Fibroblast of lung (primary cell): Measurements from ENCODE around the gene TACC2. TPM values are rescaled to one million over a fixed set of nuclear protein-coding genes. Genes with fewer than 3 reads are reported as not detected.

Source experiments
- DNase-seq, 2 donors: peaks; one replicate each; pipeline versions ENCODE4 v3.0.0 to v3.0.0-alpha.2; 2010; ENCODE audit warnings: low read depth in 2 of 2
- H2AFZ ChIP-seq: 2 replicates; pipeline ENCODE4 v1.5.1; 2012; ENCODE audit warnings: low read length, control low read depth, inconsistent platforms
- H3K27ac ChIP-seq: 2 replicates; pipeline ENCODE4 v1.5.1; 2011; ENCODE audit warnings: low read length, control low read depth; ENCODE audit not compliant: insufficient read depth
- H3K27me3 ChIP-seq: 2 replicates; pipeline ENCODE4 v1.5.1; 2011; ENCODE audit warnings: mild to moderate bottlenecking, low read length; ENCODE audit not compliant: control insufficient read depth, insufficient read depth
- H3K36me3 ChIP-seq: 2 replicates; pipeline ENCODE4 v1.5.1; 2011; ENCODE audit warnings: low read length; ENCODE audit not compliant: control insufficient read depth, insufficient read depth
- H3K4me1 ChIP-seq: 2 replicates; pipeline ENCODE4 v1.5.1; 2011; ENCODE audit warnings: low read length; ENCODE audit not compliant: control insufficient read depth, insufficient read depth; ENCODE audit errors: extremely low read depth
- H3K4me2 ChIP-seq: 2 replicates; pipeline ENCODE4 v1.5.1; 2011; ENCODE audit warnings: low read length, control low read depth; ENCODE audit not compliant: insufficient read depth; ENCODE audit errors: extremely low read depth
- H3K4me3 ChIP-seq, 4 experiments: fragments of 200-600 bp in 1 of 4; sonication (generic) in 1 of 4; replicated peaks in 1 of 4; 2 replicates each; pipeline ENCODE4 v1.5.1; 2011 to 2016; ENCODE audit warnings: low read length in 4 of 4, low read depth in 3 of 4, mild to moderate bottlenecking in 3 of 4, control low read depth in 2 of 4, inconsistent platforms in 1 of 4, mixed read lengths in 1 of 4; ENCODE audit not compliant: insufficient read depth in 1 of 4; ENCODE audit errors: control extremely low read depth in 1 of 4
- H3K79me2 ChIP-seq: 2 replicates; pipeline ENCODE4 v1.5.1; 2012; ENCODE audit warnings: mild to moderate bottlenecking, low read length, inconsistent platforms; ENCODE audit not compliant: control insufficient read depth, insufficient read depth
- H3K9ac ChIP-seq: 2 replicates; pipeline ENCODE4 v1.5.1; 2011; ENCODE audit warnings: mild to moderate bottlenecking, low read length, control low read depth; ENCODE audit not compliant: insufficient read depth
- H3K9me3 ChIP-seq: 2 replicates; pipeline ENCODE4 v1.5.1; 2012; ENCODE audit warnings: low read depth, low read length; ENCODE audit not compliant: control insufficient read depth, insufficient read depth
- H4K20me1 ChIP-seq: 2 replicates; pipeline ENCODE4 v1.5.1; 2011; ENCODE audit warnings: low read length; ENCODE audit not compliant: control insufficient read depth, insufficient read depth; ENCODE audit errors: extremely low read depth
- EZH2 ChIP-seq: IDR thresholded peaks from 2 replicates; pipeline ENCODE4 v1.5.1; 2012; ENCODE audit warnings: low read length, control low read depth, mild to moderate bottlenecking; ENCODE audit errors: missing control alignments
- polyA plus RNA-seq, 2 donors: library from polyadenylated mRNA; depleted of rRNA in 1 of 2; stranded (reverse) in 1 of 2; unstranded in 1 of 2; fragments of >200 nt; gene quantifications; 2 replicates each; pipeline ENCODE4 v1.2.1, GENCODE V29; 2011 to 2012; ENCODE audit warnings: missing spikeins in 1 of 2
- total RNA-seq: library from RNA; depleted of rRNA; stranded (reverse); fragments of >200 nt; gene quantifications from 2 replicates; pipeline ENCODE4 v1.2.1, GENCODE V29; 2014
- TF ChIP-seq, protein P1 (sequence below), 2 donors: IDR thresholded peaks in 1 of 2; conservative IDR thresholded peaks in 1 of 2; 1 replicate in 1 of 2; 2 replicates in 1 of 2; pipeline ENCODE4 v1.5.1; 2011 to 2012; ENCODE audit warnings: low read length in 2 of 2, control low read depth in 1 of 2, inconsistent platforms in 1 of 2, low read depth in 1 of 2, mild to moderate bottlenecking in 1 of 2

TACC2 gene
- total and polyA plus RNA-seq, 2 donors (not counting 1 experiment from before 2014, with no cell fraction given) = 7.6 to 13.0 TPM

DNA sequence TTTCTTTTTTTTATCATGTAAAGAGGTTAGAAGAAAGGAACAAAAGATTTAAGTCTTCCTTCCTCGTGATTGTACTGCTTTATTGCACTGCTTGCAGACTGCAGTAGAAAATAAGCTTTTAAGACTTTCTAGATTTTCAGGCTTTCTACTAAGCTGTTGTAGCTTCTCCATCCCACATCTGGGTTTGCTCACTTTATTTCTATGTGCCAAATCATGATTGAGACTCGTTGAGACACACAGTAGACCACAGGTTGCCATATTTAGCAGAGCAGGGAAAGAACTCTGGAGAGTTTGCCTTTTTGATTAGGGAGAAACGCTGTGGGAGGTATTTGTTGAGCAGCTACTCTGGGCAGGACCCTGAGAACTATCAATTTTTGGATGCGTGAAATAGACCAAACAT is 192.9 kb downstream of the TACC2 start:
- H3K27ac ChIP-seq = no peak overlapping the region

DNA sequence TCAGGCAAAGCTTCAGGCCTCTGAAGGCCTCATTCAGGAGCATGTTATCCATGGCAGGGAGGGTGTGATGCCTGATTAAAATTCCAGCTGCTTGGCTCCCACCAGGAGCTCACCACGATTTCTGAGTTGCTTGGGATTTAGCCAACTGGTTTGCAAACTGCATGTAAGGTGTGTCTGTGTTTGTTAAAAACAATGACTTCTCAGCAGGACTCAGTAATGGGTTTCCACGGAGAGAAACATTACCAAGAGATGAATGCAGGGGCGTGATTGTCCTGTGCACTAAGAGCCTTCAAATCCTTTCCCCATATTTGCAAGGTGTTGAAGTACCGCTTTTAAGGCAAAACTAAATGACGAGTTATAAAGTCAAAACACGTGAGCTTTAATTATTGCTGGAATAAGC is 193.3 kb downstream of the TACC2 start:
- no peak overlapping the region for H3K4me2 ChIP-seq
- H3K9ac ChIP-seq = no peak overlapping the region
- H2AFZ ChIP-seq = no peak overlapping the region
- no peak overlapping the region for H3K27ac ChIP-seq
- H3K4me3 ChIP-seq = no peak overlapping the region
- no peaks in the 10 kb centered on the region for H3K79me2 ChIP-seq
- TF ChIP-seq, protein P1, sequence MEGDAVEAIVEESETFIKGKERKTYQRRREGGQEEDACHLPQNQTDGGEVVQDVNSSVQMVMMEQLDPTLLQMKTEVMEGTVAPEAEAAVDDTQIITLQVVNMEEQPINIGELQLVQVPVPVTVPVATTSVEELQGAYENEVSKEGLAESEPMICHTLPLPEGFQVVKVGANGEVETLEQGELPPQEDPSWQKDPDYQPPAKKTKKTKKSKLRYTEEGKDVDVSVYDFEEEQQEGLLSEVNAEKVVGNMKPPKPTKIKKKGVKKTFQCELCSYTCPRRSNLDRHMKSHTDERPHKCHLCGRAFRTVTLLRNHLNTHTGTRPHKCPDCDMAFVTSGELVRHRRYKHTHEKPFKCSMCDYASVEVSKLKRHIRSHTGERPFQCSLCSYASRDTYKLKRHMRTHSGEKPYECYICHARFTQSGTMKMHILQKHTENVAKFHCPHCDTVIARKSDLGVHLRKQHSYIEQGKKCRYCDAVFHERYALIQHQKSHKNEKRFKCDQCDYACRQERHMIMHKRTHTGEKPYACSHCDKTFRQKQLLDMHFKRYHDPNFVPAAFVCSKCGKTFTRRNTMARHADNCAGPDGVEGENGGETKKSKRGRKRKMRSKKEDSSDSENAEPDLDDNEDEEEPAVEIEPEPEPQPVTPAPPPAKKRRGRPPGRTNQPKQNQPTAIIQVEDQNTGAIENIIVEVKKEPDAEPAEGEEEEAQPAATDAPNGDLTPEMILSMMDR (conservative IDR thresholded peaks at IDR 0.05 in 1 of 2, IDR thresholded peaks at IDR 0.05 in 1 of 2; ENCODE audit: low read depth in 1 of 2, low read length in 2 of 2) = no peak
- TF ChIP-seq EZH2 = no peak
- no peaks in the 10 kb centered on the region for H4K20me1 ChIP-seq
- DNase-seq = peak in 1 of 2 donors; percentile 40
- H3K36me3 ChIP-seq = no peaks in the 10 kb centered on the region
- H3K27me3 ChIP-seq = no peaks in the 10 kb centered on the region
- no peaks in the 10 kb centered on the region for H3K9me3 ChIP-seq
- H3K4me1 ChIP-seq = peaks cover 17% of the 10 kb centered on the region

More for the DNA sequence above, 192.9 kb downstream of the TACC2 start:
- H3K9ac ChIP-seq = no peak overlapping the region
- no peaks in the 10 kb centered on the region for H3K79me2 ChIP-seq
- H3K4me3 ChIP-seq = no peak overlapping the region
- peak; percentile 27 to 52 for DNase-seq
- H3K27me3 ChIP-seq = no peaks in the 10 kb centered on the region
- TF ChIP-seq, protein P1 (conservative IDR thresholded peaks at IDR 0.05 in 1 of 2, IDR thresholded peaks at IDR 0.05 in 1 of 2; ENCODE audit: low read depth in 1 of 2, low read length in 2 of 2) = no peak
- no peak for TF ChIP-seq EZH2
- H3K36me3 ChIP-seq = no peaks in the 10 kb centered on the region
- H2AFZ ChIP-seq = no peak overlapping the region
- no peaks in the 10 kb centered on the region for H3K9me3 ChIP-seq
- no peak overlapping the region for H3K4me2 ChIP-seq
- H3K4me1 ChIP-seq = peaks cover 17% of the 10 kb centered on the region
- H4K20me1 ChIP-seq = no peaks in the 10 kb centered on the region

DNA sequence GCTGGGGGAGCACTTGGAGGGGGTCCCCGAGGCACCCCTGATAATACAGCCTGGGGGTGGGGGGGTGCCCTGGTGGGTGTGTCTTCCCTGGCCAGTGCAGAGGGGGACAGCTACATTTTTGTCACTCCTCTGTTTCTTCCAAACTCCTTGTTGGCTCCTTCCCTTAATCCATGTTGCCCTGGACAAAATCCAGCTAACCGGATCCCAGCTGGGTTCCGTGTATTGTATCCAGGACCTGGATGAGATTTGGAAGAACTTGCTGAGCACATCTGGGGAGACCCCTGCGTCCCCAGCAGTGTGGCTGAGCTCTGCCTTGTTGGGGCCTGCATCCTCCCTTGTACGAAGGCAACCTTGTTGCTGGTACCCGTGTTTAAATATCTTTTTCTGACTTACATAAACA is 195.3 kb downstream of the TACC2 start:
- Histone ChIP-seq H4K20me1 (no peaks in the 10 kb centered on the region), H2AFZ (no peak overlapping the region), H3K4me3 (no peak overlapping the region), H3K36me3 (no peaks in the 10 kb centered on the region), H3K4me1 (peaks cover 17% of the 10 kb centered on the region), H3K9me3 (no peaks in the 10 kb centered on the region), H3K9ac (no peak overlapping the region), H3K4me2 (no peak overlapping the region), H3K27me3 (no peaks in the 10 kb centered on the region), H3K79me2 (no peaks in the 10 kb centered on the region), H3K27ac (no peak overlapping the region)
- DNase-seq = no peak
- TF ChIP-seq, protein P1 (conservative IDR thresholded peaks at IDR 0.05 in 1 of 2, IDR thresholded peaks at IDR 0.05 in 1 of 2; ENCODE audit: low read depth in 1 of 2, low read length in 2 of 2) = no peak
- no peak for TF ChIP-seq EZH2
